HEK293 (cell line): ENCODE results near the gene PSMD2.

Experiments used
- MZF1 ChIP-seq: fragments of 450-650 bp; formaldehyde crosslinking; IDR thresholded peaks from 2 replicates; pipeline ENCODE4 v1.5.1; 2017; ENCODE audit warnings: missing biosample characterization, missing genetic modification characterization, borderline replicate concordance
- TCF7L2 ChIP-seq: IDR thresholded peaks from 2 replicates; pipeline ENCODE4 v1.6.1; 2011; ENCODE audit warnings: low read depth, mild to moderate bottlenecking, inconsistent platforms, low read length, moderate library complexity, borderline replicate concordance
- ZBTB10 ChIP-seq: fragments of 450-650 bp; formaldehyde crosslinking; IDR thresholded peaks from 2 replicates; pipeline ENCODE4 v1.5.1; 2016; ENCODE audit warnings: missing biosample characterization, missing genetic modification characterization
- ZNF155 ChIP-seq: fragments of 450-650 bp; formaldehyde crosslinking; IDR thresholded peaks from 2 replicates; pipeline ENCODE4 v1.5.1; 2016; ENCODE audit warnings: missing biosample characterization, missing genetic modification characterization
- ZNF274 ChIP-seq, 2 experiments: fragments of 200-500 bp in 1 of 2; fragments of 450-650 bp in 1 of 2; sonication (Bioruptor generic) in 1 of 2; formaldehyde crosslinking in 1 of 2; IDR thresholded peaks; 2 replicates each; pipeline versions ENCODE4 v1.5.1 to v1.6.1; 2014 to 2016; ENCODE audit warnings: borderline replicate concordance in 1 of 2, inconsistent platforms in 1 of 2, low read length in 1 of 2, missing biosample characterization in 1 of 2, missing genetic modification characterization in 1 of 2

- TF ChIP-seq TCF7L2 (no peak), ZNF274 (IDR thresholded peaks at IDR 0.05; ENCODE audit: low read length) (no peak), ZNF274 (tag by site-specific recombination; IDR thresholded peaks at IDR 0.05; ENCODE audit: borderline replicate concordance) (no peak), MZF1 (tag by site-specific recombination) (no peak), ZNF155 (tag by site-specific recombination) (no peak), ZBTB10 (tag by site-specific recombination) (no peak)
Observed at GRCh38 chr3:184358124-184358767, 59.2 kb downstream of the PSMD2 start.
